RWPE2 (cell line): ENCODE results near the gene BPIFB6.

ENCODE experiments used
- ATAC-seq: fragments of 200-7000 bp; cut with Tn5 transposase; 3 replicates; pipeline ENCODE4 v1.9.1; 2021; ENCODE audit warnings: low read depth
- DNase-seq: peaks from one replicate; pipeline ENCODE4 v3.0.0-alpha.2; 2020; ENCODE audit warnings: low spot score
- H3K27ac ChIP-seq: fragments of 450-650 bp; 2 replicates; pipeline ENCODE4 v1.5.1; 2017; ENCODE audit warnings: mild to moderate bottlenecking; ENCODE audit not compliant: poor library complexity, severe bottlenecking
- H3K27me3 ChIP-seq: fragments of 250-450 bp; sonication (Bioruptor Pico); 2 replicates; pipeline ENCODE4 v1.5.1; 2021; ENCODE audit warnings: mild to moderate bottlenecking, moderate library complexity; ENCODE audit not compliant: insufficient read depth, poor library complexity, severe bottlenecking
- H3K36me3 ChIP-seq: fragments of 250-450 bp; sonication (Bioruptor Pico); 2 replicates; pipeline ENCODE4 v1.5.1; 2020; ENCODE audit warnings: low read depth, mild to moderate bottlenecking, moderate library complexity
- H3K4me1 ChIP-seq: fragments of 250-450 bp; sonication (Bioruptor Pico); 2 replicates; pipeline ENCODE4 v1.5.1; 2021; ENCODE audit warnings: mild to moderate bottlenecking, moderate library complexity; ENCODE audit not compliant: insufficient read depth, poor library complexity, severe bottlenecking
- H3K4me3 ChIP-seq: fragments of 250-450 bp; sonication (Bioruptor Pico); 2 replicates; pipeline ENCODE4 v1.5.1; 2021; ENCODE audit warnings: mild to moderate bottlenecking, moderate library complexity; ENCODE audit not compliant: severe bottlenecking
- H3K9me3 ChIP-seq: fragments of 250-450 bp; sonication (Bioruptor Pico); 2 replicates; pipeline ENCODE4 v1.5.1; 2021; ENCODE audit warnings: mild to moderate bottlenecking, moderate library complexity; ENCODE audit not compliant: severe bottlenecking
- CTCF ChIP-seq: fragments of 450-650 bp; IDR thresholded peaks from one replicate; pipeline ENCODE4 v1.5.1; 2017; ENCODE audit warnings: mild to moderate bottlenecking, moderate library complexity; ENCODE audit not compliant: poor library complexity, severe bottlenecking

The BPIFB6 gene

GRCh38 chr20:33051333-33051732 is 19.9 kb downstream of the BPIFB6 start:
- Histone ChIP-seq H3K9me3 (no peaks in the 10 kb centered on the region), H3K36me3 (no peaks in the 10 kb centered on the region), H3K27me3 (no peaks in the 10 kb centered on the region), H3K27ac (no peak overlapping the region), H3K4me1 (no peaks in the 10 kb centered on the region), H3K4me3 (no peak overlapping the region)
- ATAC-seq, result no peak
- TF ChIP-seq CTCF, result no peak
- no peak for DNase-seq

GRCh38 chr20:33053291-33054106 is 22.1 kb downstream of the BPIFB6 start, which contains the start of gene BPIFB3:
Gene BPIFB3 (plus strand): TSS chr20:33053903. CDS start chr20:33055436, 1,533 bp downstream.
- Histone ChIP-seq H3K27me3 (no peaks in the 10 kb centered on the region), H3K36me3 (no peaks in the 10 kb centered on the region), H3K4me1 (no peaks in the 10 kb centered on the region), H3K27ac (no peak within 1 kb of the TSS), H3K4me3 (no peak within 1 kb of the TSS), H3K9me3 (no peaks in the 10 kb centered on the region)
- no peak for TF ChIP-seq CTCF
- ATAC-seq, result no peak
- no peak for DNase-seq

GRCh38 chr20:33054381-33054780 is 22.9 kb downstream of the BPIFB6 start:
- H3K27ac ChIP-seq, result no peak overlapping the region
- no peaks in the 10 kb centered on the region for H3K9me3 ChIP-seq
- H3K4me1 ChIP-seq, result no peaks in the 10 kb centered on the region
- ATAC-seq (no peak), DNase-seq (no peak)
- no peak overlapping the region for H3K4me3 ChIP-seq
- H3K36me3 ChIP-seq, result no peaks in the 10 kb centered on the region
- TF ChIP-seq CTCF, result no peak
- H3K27me3 ChIP-seq, result no peaks in the 10 kb centered on the region

GRCh38 chr20:33054791-33055190 is 23.3 kb downstream of the BPIFB6 start:
- no peak for TF ChIP-seq CTCF
- Histone ChIP-seq H3K4me1 (no peaks in the 10 kb centered on the region), H3K9me3 (no peaks in the 10 kb centered on the region), H3K36me3 (no peaks in the 10 kb centered on the region), H3K27me3 (no peaks in the 10 kb centered on the region), H3K4me3 (no peak overlapping the region), H3K27ac (no peak overlapping the region)
- ATAC-seq (no peak), DNase-seq (no peak)

- Histone ChIP-seq H3K4me1 (no peaks in the 10 kb centered on the region), H3K4me3 (no peak overlapping the region), H3K27ac (no peak overlapping the region), H3K36me3 (no peaks in the 10 kb centered on the region), H3K27me3 (no peaks in the 10 kb centered on the region), H3K9me3 (no peaks in the 10 kb centered on the region)
- TF ChIP-seq CTCF, result no peak
- ATAC-seq, result no peak
- no peak for DNase-seq
Measured at GRCh38 chr20:33059136-33059535, 27.7 kb downstream of the BPIFB6 start.
